ENCODE results near the gene IFT122. TPM values are rescaled to one million over a fixed set of nuclear protein-coding genes. Genes with fewer than 3 reads are reported as not detected.

Gene IFT122
- total and polyA plus RNA-seq, 2 of the 4 experiments (the other 2 are of a cell fraction), result 16.8 to 28.0 TPM

DNA sequence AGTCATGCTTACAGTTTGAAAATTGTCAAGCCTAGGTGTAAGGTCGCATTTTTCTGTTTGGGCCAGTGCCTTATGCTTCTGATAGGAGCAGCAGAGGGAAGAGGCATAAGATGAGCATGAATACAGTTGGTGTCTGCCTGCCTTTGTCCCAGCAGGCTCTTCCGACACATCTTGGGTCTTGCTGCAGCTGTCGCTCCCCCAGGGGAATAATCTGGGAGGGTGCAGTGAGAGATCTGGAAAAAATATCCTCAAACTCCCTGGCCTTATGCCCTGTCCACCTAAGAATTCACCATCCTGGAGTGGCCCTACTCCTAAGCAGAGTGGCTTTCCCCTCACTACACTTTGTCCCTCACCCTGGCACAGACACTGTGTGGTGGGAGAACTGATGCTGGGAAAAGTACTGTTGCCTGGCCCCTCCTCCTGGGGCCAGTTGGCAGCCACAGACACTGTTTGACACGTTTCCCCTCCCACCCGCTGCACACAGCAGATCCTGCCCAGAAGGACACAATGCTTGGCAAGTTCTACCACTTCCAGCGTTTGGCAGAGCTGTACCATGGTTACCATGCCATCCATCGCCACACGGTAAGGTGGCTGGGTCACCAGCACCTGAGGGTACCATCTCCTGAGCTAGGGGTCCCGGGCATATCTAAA is 67.3 kb downstream of the IFT122 start:
- intact Hi-C loops (cut with micrococcal nuclease), result no loop called here
- no peaks in the 10 kb centered on the region for H3K27me3 ChIP-seq (ENCODE audit: control insufficient read depth, insufficient read depth, low read length)
- WGBS, 2 experiments (ENCODE audit: extremely low coverage in 2 of 2, insufficient read length in 1 of 2), result 57% methylated on average over 1 of the region's 9 CpGs; no CpG with 5 or more reads in 1 of the 2 experiments

More for the DNA sequence above, 67.3 kb downstream of the IFT122 start:
- TF ChIP-seq RCOR1 (IDR thresholded peaks at IDR 0.05; ENCODE audit: insufficient replicate concordance, low read length) (no peak), FOS (IDR thresholded peaks at IDR 0.05; ENCODE audit: low read depth, low read length) (no peak), POLR2A (IDR thresholded peaks at IDR 0.05; ENCODE audit: low read depth, low read length) (no peak), RAD21 (IDR thresholded peaks at IDR 0.05; ENCODE audit: low read length) (no peak), CEBPB (IDR thresholded peaks at IDR 0.05; ENCODE audit: low read depth, low read length) (no peak), MXI1 (IDR thresholded peaks at IDR 0.05; ENCODE audit: borderline replicate concordance, low read depth, low read length) (no peak), RFX5 (IDR thresholded peaks at IDR 0.05; ENCODE audit: low read depth, low read length) (no peak), MAFK (IDR thresholded peaks at IDR 0.05; ENCODE audit: low read depth, low read length) (no peak), MAZ (IDR thresholded peaks at IDR 0.05; ENCODE audit: borderline replicate concordance, low read depth, low read length) (no peak), BHLHE40 (IDR thresholded peaks at IDR 0.05; ENCODE audit: low read depth, low read length) (no peak), NFE2L2 (IDR thresholded peaks at IDR 0.05; ENCODE audit: low read depth, low read length) (no peak), SMC3 (IDR thresholded peaks at IDR 0.05; ENCODE audit: low read depth, low read length) (no peak), CHD1 (IDR thresholded peaks at IDR 0.05; ENCODE audit: low read depth, low read length) (no peak)
- TF ChIP-seq, protein P1, sequence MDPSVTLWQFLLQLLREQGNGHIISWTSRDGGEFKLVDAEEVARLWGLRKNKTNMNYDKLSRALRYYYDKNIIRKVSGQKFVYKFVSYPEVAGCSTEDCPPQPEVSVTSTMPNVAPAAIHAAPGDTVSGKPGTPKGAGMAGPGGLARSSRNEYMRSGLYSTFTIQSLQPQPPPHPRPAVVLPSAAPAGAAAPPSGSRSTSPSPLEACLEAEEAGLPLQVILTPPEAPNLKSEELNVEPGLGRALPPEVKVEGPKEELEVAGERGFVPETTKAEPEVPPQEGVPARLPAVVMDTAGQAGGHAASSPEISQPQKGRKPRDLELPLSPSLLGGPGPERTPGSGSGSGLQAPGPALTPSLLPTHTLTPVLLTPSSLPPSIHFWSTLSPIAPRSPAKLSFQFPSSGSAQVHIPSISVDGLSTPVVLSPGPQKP (IDR thresholded peaks at IDR 0.05; ENCODE audit: borderline replicate concordance, low read depth, low read length), result no peak
- no peak overlapping the region for H2AFZ ChIP-seq (replicated peaks; ENCODE audit: low read length, poor library complexity)
- H3K18ac ChIP-seq (ENCODE audit: low read depth, low read length), result no peak overlapping the region
- DNase-seq (no peak), ATAC-seq (ENCODE audit: low read depth) (no peak)
- H2BK15ac ChIP-seq (ENCODE audit: low read depth, low read length), result no peak overlapping the region
- no peak overlapping the region for H3K14ac ChIP-seq (replicated peaks; ENCODE audit: low read depth, low read length)
- peaks cover 8% of the 10 kb centered on the region; the same call in 1 of the 2 replicates for H3K9me1 ChIP-seq (ENCODE audit: insufficient read depth, low read length)
- H4K5ac ChIP-seq (ENCODE audit: low read depth, low read length), result no peak overlapping the region
- no peak overlapping the region for H3K4me2 ChIP-seq (ENCODE audit: low read depth, low read length)
- POLR2A ChIA-PET (ENCODE audit: unreplicated experiment), result no interaction called here
- peaks cover 8% of the 10 kb centered on the region for H3K36me3 ChIP-seq (ENCODE audit: control insufficient read depth, insufficient read depth, low read length)
- CTCF ChIA-PET, result no interaction called here
- no peak overlapping the region for H2AK9ac ChIP-seq (replicated peaks; ENCODE audit: low read depth, low read length, poor library complexity)
- H3K9ac ChIP-seq (ENCODE audit: low read depth, low read length), result no peak overlapping the region
- H3K4me3 ChIP-seq (ENCODE audit: insufficient read depth, low read depth, low read length), result no peak overlapping the region
- no peak overlapping the region for H2AK5ac ChIP-seq (ENCODE audit: low read depth, low read length)
- dilution Hi-C loops (cut with HindIII; ENCODE audit: low sequenced_read_pairs, unreplicated experiment) (no loop called here), in situ Hi-C loops (cut with MboI; ENCODE audit: low sequenced_read_pairs) (no loop called here)
- H2BK20ac ChIP-seq (ENCODE audit: low read depth, low read length), result no peak overlapping the region
- H3K4ac ChIP-seq (ENCODE audit: low read depth, low read length), result no peak overlapping the region
- no peak overlapping the region for H2BK120ac ChIP-seq (ENCODE audit: low read depth, low read length)
- H3K9me3 ChIP-seq (ENCODE audit: control insufficient read depth, insufficient read depth, low read length), result no peaks in the 10 kb centered on the region
- no peaks in the 10 kb centered on the region for H3K4me1 ChIP-seq (ENCODE audit: control insufficient read depth, insufficient read depth, low read length)
- no peak overlapping the region for H4K91ac ChIP-seq (ENCODE audit: insufficient read depth, low read depth, low read length)
- no peak overlapping the region for H3K23ac ChIP-seq (ENCODE audit: low read depth, low read length)
- H3K79me1 ChIP-seq (ENCODE audit: low read depth in 1 of 2, low read length in 2 of 2), result no peaks in the 10 kb centered on the region
- H4K20me1 ChIP-seq (ENCODE audit: insufficient read depth, low read length), result no peaks in the 10 kb centered on the region
- H2BK5ac ChIP-seq (ENCODE audit: low read depth, low read length, poor library complexity, severe bottlenecking), result no peak overlapping the region
- H3K56ac ChIP-seq (ENCODE audit: extremely low read depth, insufficient read depth, low read length), result no peak overlapping the region
- no peak overlapping the region for H4K8ac ChIP-seq (ENCODE audit: low read depth in 2 of 2, low read length in 2 of 2)
- H3K27ac ChIP-seq (ENCODE audit: insufficient read depth, low read length), result no peak overlapping the region
- no TSS peak for BruUV-seq (replicated peaks)

Measured in IMR-90 (cell line).